ENCODE data around the gene GM2A.

- TF ChIP-seq HDGF (IDR thresholded peaks at IDR 0.05; ENCODE audit: borderline replicate concordance): no peak
- no peak for TF ChIP-seq SP1 (IDR thresholded peaks at IDR 0.05)
These were observed 37.5 kb upstream of the GM2A start for GRCh38 chr5:151215546-151215880.

Measured in HEK293T (cell line).